Endothelial cell of umbilical vein (primary cell): ENCODE data around the gene GPRIN1.

Experiments used
- CTCF ChIP-seq, 2 donors: IDR thresholded peaks; 1 replicate in 1 of 2; 2 replicates in 1 of 2; pipeline ENCODE4 v1.5.1; 2011; ENCODE audit warnings: low read length in 2 of 2, mild to moderate bottlenecking in 2 of 2, moderate library complexity in 2 of 2, control low read depth in 1 of 2, inconsistent platforms in 1 of 2, low read depth in 1 of 2; ENCODE audit not compliant: insufficient read depth in 1 of 2; ENCODE audit errors: extremely low read depth in 1 of 2
- EZH2 ChIP-seq: IDR thresholded peaks from 2 replicates; pipeline ENCODE4 v1.6.1; 2012; ENCODE audit warnings: borderline replicate concordance, low read depth, mild to moderate bottlenecking, moderate library complexity, low read length, inconsistent platforms; ENCODE audit not compliant: severe bottlenecking
- FOS ChIP-seq: IDR thresholded peaks from 2 replicates; pipeline ENCODE4 v1.6.1; 2011; ENCODE audit warnings: mild to moderate bottlenecking, low read length, moderate library complexity, borderline replicate concordance; ENCODE audit not compliant: insufficient read depth
- GATA2 ChIP-seq: IDR thresholded peaks from 2 replicates; pipeline ENCODE4 v1.7.0; 2011; ENCODE audit warnings: low read depth, mild to moderate bottlenecking, moderate library complexity, mixed read lengths, low read length; ENCODE audit not compliant: insufficient read length, insufficient read depth
- JUN ChIP-seq: IDR thresholded peaks from 2 replicates; pipeline ENCODE4 v1.6.1; 2011; ENCODE audit warnings: borderline replicate concordance, low read depth; ENCODE audit not compliant: insufficient read length, insufficient read depth
- MAX ChIP-seq: IDR thresholded peaks from 2 replicates; pipeline ENCODE4 v1.6.1; 2011; ENCODE audit not compliant: insufficient read depth, insufficient read length
- MYC ChIP-seq: IDR thresholded peaks from one replicate; pipeline ENCODE4 v1.6.1; 2011; ENCODE audit warnings: mild to moderate bottlenecking, low read depth, low read length
- POLR2A ChIP-seq: IDR thresholded peaks from 2 replicates; pipeline ENCODE4 v1.6.1; 2012; ENCODE audit warnings: low read depth, mild to moderate bottlenecking, control low read depth, low read length
- POLR2AphosphoS5 ChIP-seq: IDR thresholded peaks from 2 replicates; pipeline ENCODE4 v1.6.1; 2012; ENCODE audit warnings: low read depth, mild to moderate bottlenecking, control low read depth, low read length, moderate library complexity; ENCODE audit not compliant: insufficient read depth

- TF ChIP-seq CTCF (IDR thresholded peaks at IDR 0.05; ENCODE audit: extremely low read depth in 1 of 2, insufficient read depth in 1 of 2, low read depth in 1 of 2, low read length in 2 of 2) (no peak), FOS (peak; percentile 13), EZH2 (no peak), POLR2AphosphoS5 (no peak), MAX (no peak), POLR2A (no peak), JUN (no peak), MYC (no peak), GATA2 (no peak)
Observed at GRCh38 chr5:176611435-176611834, 1.5 kb upstream of the GPRIN1 start.
